SJSA1 (cell line): ENCODE results near the gene PPP2R2C. TPM values are rescaled to one million over a fixed set of nuclear protein-coding genes. Genes with fewer than 3 reads are reported as not detected.

ENCODE experiments used
- DNase-seq, 2 experiments: peaks; one replicate each; pipeline ENCODE4 v3.0.0-alpha.2; 2015 to 2020; ENCODE audit warnings: low spot score in 2 of 2, low read depth in 1 of 2
- H3K27ac ChIP-seq: fragments of 250-450 bp; sonication (Bioruptor Pico); 2 replicates; pipeline ENCODE4 v1.5.1; 2020; ENCODE audit warnings: mild to moderate bottlenecking, moderate library complexity
- H3K27me3 ChIP-seq: fragments of 250-450 bp; sonication (Bioruptor Pico); replicated peaks from 2 replicates; pipeline ENCODE4 v1.5.1; 2020; ENCODE audit warnings: mild to moderate bottlenecking, moderate library complexity
- H3K36me3 ChIP-seq: fragments of 250-450 bp; sonication (Bioruptor Pico); 2 replicates; pipeline ENCODE4 v1.5.1; 2020; ENCODE audit warnings: mild to moderate bottlenecking
- H3K4me1 ChIP-seq: fragments of 250-450 bp; sonication (Bioruptor Pico); replicated peaks from 2 replicates; pipeline ENCODE4 v1.6.1; 2021; ENCODE audit warnings: mild to moderate bottlenecking
- H3K4me3 ChIP-seq: fragments of 250-450 bp; sonication (Bioruptor Pico); 2 replicates; pipeline ENCODE4 v1.5.1; 2020; ENCODE audit warnings: mild to moderate bottlenecking
- H3K9me3 ChIP-seq: fragments of 250-450 bp; sonication (Bioruptor Pico); replicated peaks from 2 replicates; pipeline ENCODE4 v1.5.1; 2020; ENCODE audit warnings: mild to moderate bottlenecking
- total RNA-seq: library from RNA; depleted of rRNA; stranded (reverse); fragments of >200 nt; shearing (Covaris generic); gene quantifications from 2 replicates; pipeline ENCODE4 v1.2.3, GENCODE V29; 2014

The PPP2R2C gene
- total RNA-seq, 1 experiment from 2014 or later, result not detected

DNA sequence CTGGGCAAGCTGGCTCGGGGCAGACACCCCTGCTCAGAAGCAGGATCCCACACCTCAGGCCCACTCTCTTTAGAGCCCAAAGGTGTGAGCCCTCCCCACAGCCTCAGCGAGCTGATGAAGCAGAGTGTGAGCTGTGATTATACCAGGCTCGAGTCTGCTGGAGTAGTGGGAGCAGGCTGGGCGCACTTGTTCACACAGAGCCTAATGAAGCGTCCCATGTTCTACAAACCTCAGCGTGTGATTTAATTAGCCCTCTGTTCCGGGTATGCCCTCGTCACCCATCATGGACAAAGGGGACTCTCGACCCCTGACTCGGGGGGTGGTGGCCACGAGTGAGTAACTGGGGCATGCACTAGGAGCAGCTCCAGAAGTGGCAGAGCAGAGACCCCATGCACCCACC lies 62.3 kb downstream of the PPP2R2C start:
- no peak for DNase-seq
- Histone ChIP-seq H3K27me3 (no peaks in the 10 kb centered on the region), H3K27ac (no peak overlapping the region), H3K4me3 (no peak overlapping the region), H3K36me3 (no peaks in the 10 kb centered on the region), H3K4me1 (no peaks in the 10 kb centered on the region), H3K9me3 (no peaks in the 10 kb centered on the region)

DNA sequence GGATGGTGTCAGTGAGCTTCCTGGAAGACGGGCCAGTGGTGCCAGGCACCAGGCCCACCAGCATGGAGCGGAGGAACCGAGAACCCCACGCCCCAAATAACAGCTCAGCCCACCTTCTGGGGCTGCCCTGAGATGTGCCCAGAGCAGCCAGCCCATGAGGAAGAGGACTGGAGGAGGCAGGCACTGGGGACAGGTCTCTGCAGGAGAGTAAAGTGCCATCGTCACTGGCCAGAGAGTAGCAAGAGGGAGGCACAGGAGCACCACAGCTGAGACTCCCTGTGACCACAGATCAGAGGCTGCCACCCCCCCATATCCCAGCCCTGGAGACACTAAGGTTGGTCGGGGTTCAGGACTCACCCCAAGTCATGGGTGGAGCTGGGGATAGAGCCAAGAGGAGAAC lies 63.0 kb downstream of the PPP2R2C start:
- Histone ChIP-seq H3K4me1 (no peaks in the 10 kb centered on the region), H3K27ac (no peak overlapping the region), H3K4me3 (no peak overlapping the region), H3K27me3 (no peaks in the 10 kb centered on the region), H3K9me3 (no peaks in the 10 kb centered on the region), H3K36me3 (no peaks in the 10 kb centered on the region)
- no peak for DNase-seq

DNA sequence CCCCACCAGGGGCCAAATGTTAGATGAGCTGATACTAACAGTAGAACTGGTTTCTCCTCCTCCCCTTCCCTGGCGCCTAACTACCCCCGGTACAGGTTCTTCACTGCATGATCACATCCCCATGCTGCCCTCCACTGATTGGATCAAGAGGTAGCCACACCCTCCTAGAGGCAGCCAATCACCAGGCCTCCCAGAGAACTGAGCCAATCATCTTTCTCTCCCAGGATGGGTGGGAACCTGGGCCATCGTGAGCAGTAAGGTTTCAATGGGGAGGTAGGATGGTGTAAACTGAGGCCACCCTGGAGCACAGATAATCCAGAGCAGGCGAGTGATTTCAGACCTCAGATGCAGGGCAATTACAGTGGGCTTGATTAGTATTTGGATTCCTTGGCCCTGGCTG lies 64.2 kb downstream of the PPP2R2C start:
- H3K9me3 ChIP-seq, result no peaks in the 10 kb centered on the region
- H3K4me3 ChIP-seq, result no peak overlapping the region
- no peaks in the 10 kb centered on the region for H3K4me1 ChIP-seq
- no peaks in the 10 kb centered on the region for H3K36me3 ChIP-seq
- H3K27ac ChIP-seq, result no peak overlapping the region
- DNase-seq, result no peak
- H3K27me3 ChIP-seq, result no peaks in the 10 kb centered on the region

DNA sequence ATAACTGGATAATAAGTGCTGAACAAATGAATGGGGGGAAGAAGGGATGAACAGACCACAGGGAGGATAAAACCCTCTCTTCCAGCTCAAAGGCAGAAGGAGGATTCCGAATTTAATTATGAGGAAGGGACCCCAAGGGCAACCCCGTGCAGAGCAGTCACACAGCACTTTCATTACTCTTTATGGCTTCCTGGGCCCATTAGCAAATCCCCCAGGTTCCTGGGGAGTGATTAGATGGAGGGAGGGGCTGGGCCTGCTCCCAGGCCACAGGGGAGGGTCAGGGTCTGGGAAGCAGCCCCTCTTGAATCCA lies 67.1 kb downstream of the PPP2R2C start:
- DNase-seq, result no peak
- Histone ChIP-seq H3K4me3 (no peak overlapping the region), H3K27me3 (no peaks in the 10 kb centered on the region), H3K36me3 (no peaks in the 10 kb centered on the region), H3K27ac (no peak overlapping the region), H3K4me1 (no peaks in the 10 kb centered on the region), H3K9me3 (no peaks in the 10 kb centered on the region)

DNA sequence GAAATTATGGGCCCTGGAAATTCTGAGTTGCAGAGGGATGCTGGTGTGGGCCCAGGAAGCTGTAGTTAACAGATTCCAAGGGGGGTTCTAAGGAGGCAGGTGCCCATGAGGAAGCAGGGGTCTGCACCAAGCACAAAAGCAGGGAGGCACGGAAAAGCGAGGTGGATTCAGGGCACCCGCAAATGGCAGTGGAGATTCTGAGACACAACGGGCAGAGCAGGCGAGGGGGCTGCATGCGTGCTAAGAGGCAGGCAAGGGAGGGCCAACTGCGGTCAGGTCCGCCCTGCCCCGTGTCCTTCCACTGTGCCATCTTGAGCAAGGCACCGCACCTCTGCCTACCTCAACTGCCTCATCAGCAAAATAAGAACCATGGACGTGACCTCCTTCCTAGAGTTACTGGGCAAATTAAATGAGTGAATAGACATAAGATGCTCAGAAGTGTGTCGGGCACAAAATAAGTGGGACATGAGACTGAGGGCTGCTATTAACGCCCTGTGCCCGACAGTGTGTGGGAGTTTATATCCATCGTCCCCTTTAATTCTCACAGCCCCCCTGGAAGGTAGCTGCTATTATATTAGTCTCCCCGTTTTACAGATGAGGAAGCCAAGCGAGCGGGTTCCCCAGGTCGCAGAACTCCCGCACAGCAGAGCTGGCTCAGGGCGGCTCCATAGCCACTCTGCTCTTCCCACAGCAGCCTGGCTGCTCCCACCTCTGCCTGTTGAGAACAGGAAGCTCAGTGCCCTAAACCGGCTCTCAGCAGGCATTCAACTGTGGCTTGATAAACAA lies 67.6 kb downstream of the PPP2R2C start:
- no peaks in the 10 kb centered on the region for H3K9me3 ChIP-seq
- DNase-seq, result no peak
- H3K4me3 ChIP-seq, result no peak overlapping the region
- no peaks in the 10 kb centered on the region for H3K36me3 ChIP-seq
- no peak overlapping the region for H3K27ac ChIP-seq
- H3K4me1 ChIP-seq, result no peaks in the 10 kb centered on the region
- H3K27me3 ChIP-seq, result no peaks in the 10 kb centered on the region

DNA sequence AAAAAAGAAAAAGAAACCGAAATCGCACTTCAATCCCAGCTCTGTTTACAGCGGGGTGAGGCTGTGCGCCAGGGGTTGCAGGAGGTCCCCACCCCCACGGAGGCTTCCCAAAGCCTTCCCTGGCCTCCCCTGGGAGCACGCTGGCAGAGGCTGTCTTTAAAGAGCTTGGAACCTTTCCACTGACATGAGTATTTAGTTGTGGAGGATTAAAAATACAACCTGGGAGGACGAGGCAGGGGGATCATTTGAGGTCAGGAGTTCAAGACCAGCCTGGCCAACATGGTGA lies 69.1 kb downstream of the PPP2R2C start:
- H3K27me3 ChIP-seq, result no peaks in the 10 kb centered on the region
- no peaks in the 10 kb centered on the region for H3K36me3 ChIP-seq
- H3K27ac ChIP-seq, result no peak overlapping the region
- no peak for DNase-seq
- H3K4me3 ChIP-seq, result no peak overlapping the region
- no peaks in the 10 kb centered on the region for H3K9me3 ChIP-seq
- H3K4me1 ChIP-seq, result no peaks in the 10 kb centered on the region

DNA sequence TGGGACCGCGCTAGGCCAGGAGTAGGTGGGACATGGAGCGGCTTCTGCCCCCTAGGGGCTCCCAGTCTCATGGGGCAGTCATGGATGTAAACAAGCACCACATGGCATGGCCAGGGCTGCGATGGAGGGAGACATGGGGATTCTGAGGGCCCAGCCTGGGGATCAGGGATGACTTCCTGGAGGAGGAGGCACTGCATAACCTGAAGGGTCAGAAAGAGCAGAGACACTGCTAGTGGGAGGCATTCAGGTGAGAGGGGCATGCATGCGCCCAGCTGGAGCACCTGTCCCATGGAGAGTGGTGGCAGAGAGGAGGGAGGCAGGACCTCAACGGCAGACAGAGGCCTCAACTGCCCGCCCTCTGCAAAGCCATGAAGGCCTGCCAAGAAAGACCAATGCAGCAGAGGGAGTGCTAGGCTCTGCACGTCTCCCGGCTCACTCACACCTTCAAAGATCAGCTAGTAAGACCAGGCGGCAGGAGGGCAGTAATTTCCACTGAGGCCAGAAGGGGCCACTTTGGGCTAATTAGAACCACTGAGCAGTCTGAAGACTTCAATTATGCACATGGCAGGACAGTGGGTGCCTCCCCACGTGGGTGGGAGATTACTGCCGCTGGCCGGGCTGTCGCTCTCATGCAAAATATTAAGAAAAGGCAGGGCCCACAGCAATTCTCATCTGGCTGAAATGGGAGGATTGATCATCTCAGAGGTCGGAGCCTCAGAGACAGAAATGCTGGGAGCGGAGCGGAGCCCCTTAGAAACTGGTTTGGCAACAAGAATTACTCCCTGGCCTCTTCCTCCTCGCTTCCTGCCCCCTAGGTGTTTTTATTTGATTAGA lies 69.6 kb downstream of the PPP2R2C start:
- H3K4me3 ChIP-seq, result no peak overlapping the region
- no peaks in the 10 kb centered on the region for H3K9me3 ChIP-seq
- H3K4me1 ChIP-seq, result no peaks in the 10 kb centered on the region
- DNase-seq, result no peak
- H3K36me3 ChIP-seq, result no peaks in the 10 kb centered on the region
- no peaks in the 10 kb centered on the region for H3K27me3 ChIP-seq
- no peak overlapping the region for H3K27ac ChIP-seq

DNA sequence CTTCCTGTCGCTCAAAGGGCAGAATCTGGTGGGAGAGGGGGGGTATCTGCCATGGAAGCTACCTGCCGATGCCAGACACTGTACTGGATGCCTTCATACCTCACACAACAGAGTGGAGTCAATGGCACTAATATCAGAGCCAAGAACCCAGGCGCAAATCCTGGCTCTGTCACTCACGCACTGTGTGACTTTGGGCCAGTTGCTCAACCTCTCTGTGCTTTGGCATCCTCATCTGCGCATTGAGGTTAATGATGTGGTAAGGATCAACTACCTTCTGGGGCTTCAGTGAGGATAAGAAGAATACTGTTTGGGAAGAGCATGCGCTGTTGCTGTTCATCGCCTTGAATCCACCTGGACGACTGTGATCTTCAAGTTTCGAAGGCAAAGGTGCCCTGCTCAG lies 70.6 kb downstream of the PPP2R2C start:
- no peak overlapping the region for H3K4me3 ChIP-seq
- no peaks in the 10 kb centered on the region for H3K9me3 ChIP-seq
- no peaks in the 10 kb centered on the region for H3K4me1 ChIP-seq
- DNase-seq, result no peak
- H3K27ac ChIP-seq, result no peak overlapping the region
- H3K27me3 ChIP-seq, result no peaks in the 10 kb centered on the region
- H3K36me3 ChIP-seq, result no peaks in the 10 kb centered on the region

DNA sequence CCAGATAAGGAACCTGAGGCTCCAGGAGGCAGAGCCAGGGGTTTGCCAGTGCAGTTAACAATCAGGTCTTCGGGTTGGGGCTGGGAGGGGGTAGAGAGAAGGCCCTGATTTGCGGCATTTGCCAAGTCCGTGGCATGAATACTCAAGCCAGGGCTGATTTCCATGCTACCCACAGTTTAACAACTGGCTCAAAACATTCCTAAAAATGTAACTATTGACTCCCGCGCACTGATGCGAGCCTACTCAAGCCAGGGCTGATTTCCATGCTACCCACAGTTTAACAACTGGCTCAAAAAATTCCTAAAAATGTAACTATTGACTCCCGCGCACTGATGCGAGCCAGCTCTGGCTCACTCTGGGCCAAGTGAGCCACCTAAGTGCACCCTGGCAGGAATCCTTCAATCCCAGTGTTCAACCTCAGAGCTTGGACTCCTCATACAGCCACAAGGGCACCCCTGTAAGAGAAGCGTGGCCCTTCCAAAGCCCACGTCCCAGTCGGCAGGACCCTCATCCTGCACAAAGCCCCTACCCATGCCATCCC lies 75.6 kb downstream of the PPP2R2C start:
- Histone ChIP-seq H3K36me3 (no peaks in the 10 kb centered on the region), H3K4me1 (no peaks in the 10 kb centered on the region), H3K27me3 (no peaks in the 10 kb centered on the region), H3K9me3 (no peaks in the 10 kb centered on the region), H3K27ac (no peak overlapping the region), H3K4me3 (no peak overlapping the region)
- no peak for DNase-seq

DNA sequence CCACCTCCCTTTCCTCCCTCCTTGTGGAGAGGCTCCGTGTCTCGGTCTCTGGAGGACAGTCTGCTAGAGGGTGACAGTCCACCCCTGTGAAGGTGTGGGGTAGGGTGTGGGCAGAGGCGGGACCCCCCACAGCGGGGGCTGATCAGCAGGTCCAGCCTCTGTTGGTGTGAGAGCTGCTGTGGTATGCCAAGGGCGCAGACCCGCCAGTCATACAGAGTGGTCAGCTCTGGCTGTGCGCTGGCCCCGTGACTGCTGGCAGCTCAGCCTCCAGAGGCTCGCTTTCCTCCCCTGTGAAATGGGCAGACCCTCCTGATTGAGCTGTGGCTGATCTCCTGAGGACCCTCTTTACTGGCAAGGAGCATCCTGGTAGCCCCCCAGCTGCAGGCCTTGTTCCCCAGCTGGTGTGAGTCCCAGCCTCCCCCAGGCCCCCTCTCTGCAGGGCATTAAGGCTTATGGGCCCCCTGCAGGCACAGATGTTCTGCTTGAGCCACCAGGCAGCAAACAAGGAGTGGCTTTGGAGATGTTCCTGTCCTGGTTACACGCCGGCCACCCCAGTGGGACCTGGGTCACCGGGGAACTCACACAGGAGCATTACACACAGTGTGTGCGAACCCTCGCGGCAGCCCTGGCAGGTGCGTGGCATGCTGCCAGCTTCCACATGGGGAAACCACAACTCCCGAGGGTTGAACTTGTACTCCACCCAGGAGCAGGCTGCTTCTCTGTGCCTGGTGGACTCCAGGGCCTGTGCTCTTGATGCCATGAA lies 76.8 kb downstream of the PPP2R2C start:
- no peaks in the 10 kb centered on the region for H3K4me1 ChIP-seq
- H3K4me3 ChIP-seq, result no peak overlapping the region
- no peak overlapping the region for H3K27ac ChIP-seq
- H3K9me3 ChIP-seq, result no peaks in the 10 kb centered on the region
- no peaks in the 10 kb centered on the region for H3K36me3 ChIP-seq
- no peak for DNase-seq
- no peaks in the 10 kb centered on the region for H3K27me3 ChIP-seq

DNA sequence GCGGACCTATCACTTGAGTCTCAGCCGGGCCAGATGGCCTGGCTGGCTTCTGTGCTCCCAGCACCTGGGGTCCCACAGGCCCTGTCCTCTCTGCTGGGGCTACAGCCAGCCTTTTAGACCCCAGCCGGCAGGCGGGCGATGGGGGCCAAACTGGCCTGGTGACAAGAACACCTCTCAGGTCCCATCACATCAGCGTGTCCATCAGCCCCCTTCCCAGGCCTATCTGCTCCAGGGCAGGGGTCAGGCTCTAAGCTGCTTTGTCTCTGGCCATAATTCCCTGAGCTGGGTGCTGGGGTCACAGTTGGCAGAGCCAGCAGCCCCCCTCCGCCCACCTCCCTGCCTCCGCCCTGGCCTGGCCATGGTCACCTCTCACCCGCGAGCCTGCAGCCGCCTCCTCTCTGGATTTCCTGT lies 77.7 kb downstream of the PPP2R2C start:
- Histone ChIP-seq H3K9me3 (no peaks in the 10 kb centered on the region), H3K4me1 (no peaks in the 10 kb centered on the region), H3K4me3 (no peak overlapping the region), H3K27me3 (no peaks in the 10 kb centered on the region), H3K27ac (no peak overlapping the region), H3K36me3 (no peaks in the 10 kb centered on the region)
- DNase-seq, result no peak

DNA sequence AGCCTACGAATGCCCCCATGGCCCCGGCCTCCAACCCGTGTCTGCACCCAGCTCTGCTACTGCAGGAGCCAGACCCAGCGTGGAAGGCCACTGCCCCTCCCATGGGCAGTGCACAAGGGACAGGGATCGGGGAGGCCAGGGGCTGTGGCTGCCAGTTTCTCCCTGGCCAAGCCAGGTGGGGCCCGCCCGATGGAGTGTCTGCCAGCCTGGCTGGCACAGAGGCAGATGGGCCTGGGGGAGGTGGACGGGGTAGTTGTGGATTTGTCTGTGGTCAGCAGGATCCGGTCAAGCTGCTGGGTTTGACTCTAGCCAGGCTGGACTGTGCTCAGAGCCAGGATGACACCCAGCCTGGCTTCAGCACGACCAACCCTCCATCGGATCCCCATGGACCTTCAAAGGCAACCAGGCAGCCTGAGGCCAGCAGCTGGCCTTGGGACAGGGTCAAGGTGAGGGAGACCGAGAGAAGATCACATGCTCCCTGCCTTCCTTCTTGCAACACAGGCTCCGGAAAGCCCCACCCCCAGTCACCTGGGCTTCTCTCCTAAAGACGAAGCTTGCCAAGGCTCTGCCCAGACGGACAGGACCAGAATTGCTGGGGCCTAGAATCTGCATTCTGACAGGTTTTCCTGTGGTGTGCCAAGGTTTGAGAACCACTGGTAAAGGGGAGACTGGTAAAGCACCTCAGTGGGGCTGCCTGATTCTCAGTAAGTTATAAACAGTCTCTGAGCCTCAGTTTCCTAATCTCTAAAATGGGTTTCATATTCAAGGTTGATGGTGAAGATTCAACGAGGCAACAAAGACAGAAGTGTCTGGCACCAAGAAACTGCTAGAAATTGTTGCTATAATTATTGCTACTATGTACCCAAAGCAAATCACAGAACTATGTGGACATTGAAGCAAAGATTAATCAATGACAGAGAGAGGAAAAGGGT lies 78.6 kb downstream of the PPP2R2C start:
- no peak for DNase-seq
- no peaks in the 10 kb centered on the region for H3K27me3 ChIP-seq

DNA sequence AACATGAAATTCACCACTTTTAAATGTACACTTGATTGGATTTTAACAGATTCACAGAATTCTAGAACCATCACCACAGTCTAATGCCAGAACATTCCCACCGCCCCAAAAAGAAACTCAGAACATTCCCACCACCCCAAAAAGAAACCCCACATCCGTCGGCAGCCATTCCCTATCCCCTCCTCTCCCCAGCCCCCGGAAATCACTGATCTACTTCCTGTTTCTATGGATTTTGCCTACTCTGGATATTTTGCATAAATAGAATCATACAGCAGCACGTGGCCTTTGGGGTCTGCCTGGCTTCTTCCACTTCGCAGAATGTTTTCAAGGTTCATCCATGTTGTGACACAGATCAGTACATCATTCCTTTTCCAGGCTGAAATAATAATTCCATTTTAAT lies 79.3 kb downstream of the PPP2R2C start:
- Histone ChIP-seq H3K27ac (no peak overlapping the region), H3K4me1 (no peaks in the 10 kb centered on the region), H3K9me3 (no peaks in the 10 kb centered on the region), H3K36me3 (no peaks in the 10 kb centered on the region), H3K4me3 (no peak overlapping the region), H3K27me3 (no peaks in the 10 kb centered on the region)
- DNase-seq, result no peak

More for the DNA sequence above, 78.6 kb downstream of the PPP2R2C start:
- H3K9me3 ChIP-seq, result no peaks in the 10 kb centered on the region
- H3K36me3 ChIP-seq, result no peaks in the 10 kb centered on the region
- no peak overlapping the region for H3K27ac ChIP-seq
- H3K4me3 ChIP-seq, result no peak overlapping the region
- no peaks in the 10 kb centered on the region for H3K4me1 ChIP-seq
